ENCODE measurements around the gene RBP4.
"Not testable (repeated sequence)": the region's sequence is repeated elsewhere in the genome, so short reads cannot be mapped to it uniquely, and the experiment has no call there.

RBP4 gene

GRCh38 chr10:93565446-93565845 lies 35.6 kb downstream of the RBP4 start:
- no peak for DNase-seq

GRCh38 chr10:93560541-93560940 lies 40.5 kb downstream of the RBP4 start:
- DNase-seq, result no peak

- no peak for DNase-seq
Measured at GRCh38 chr10:93559490-93559889, 41.5 kb downstream of the RBP4 start.

- peak; percentile 63 for DNase-seq
Measured at GRCh38 chr10:93554760-93555432, 46.1 kb downstream of the RBP4 start.

- DNase-seq, result no peak
Measured at GRCh38 chr10:93554316-93554663, 46.7 kb downstream of the RBP4 start.

GRCh38 chr10:93553482-93554315 lies 47.3 kb downstream of the RBP4 start:
- no peak for DNase-seq

GRCh38 chr10:93552780-93553179 lies 48.3 kb downstream of the RBP4 start:
- no peak for DNase-seq

- no peak for DNase-seq
Measured at GRCh38 chr10:93550606-93551005, 50.4 kb downstream of the RBP4 start.

- no peak for DNase-seq
Measured at GRCh38 chr10:93548376-93549071, 52.5 kb downstream of the RBP4 start.

- DNase-seq, result no peak
Measured at GRCh38 chr10:93547522-93547921, 53.5 kb downstream of the RBP4 start.

GRCh38 chr10:93546995-93547394 lies 54.0 kb downstream of the RBP4 start:
- DNase-seq, result not testable (repeated sequence)

GRCh38 chr10:93542358-93542791 lies 58.7 kb downstream of the RBP4 start:
- DNase-seq, result no peak
